ENCODE data around the gene GALNT2.

DNA sequence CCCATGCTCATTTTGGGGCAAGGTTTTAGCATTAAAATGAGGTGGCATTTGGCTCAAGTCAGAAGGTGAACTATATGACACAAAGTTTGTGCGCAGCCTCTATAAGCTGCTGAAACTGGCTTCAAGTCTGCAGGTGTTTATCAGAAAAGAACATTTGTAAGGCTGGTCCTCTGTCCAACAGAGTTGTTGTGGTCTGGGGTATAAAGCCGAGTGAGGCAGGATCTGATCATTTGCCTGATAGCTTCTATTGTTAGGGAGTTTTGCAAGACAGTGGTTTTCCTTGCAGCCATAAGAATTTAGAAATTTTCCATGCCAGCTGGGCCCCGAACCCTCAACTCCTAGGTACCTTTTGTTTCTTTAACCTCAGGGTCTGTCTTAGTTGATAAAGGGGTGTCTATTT, 228.3 kb downstream of the GALNT2 start:
- TF ChIP-seq, protein P1, sequence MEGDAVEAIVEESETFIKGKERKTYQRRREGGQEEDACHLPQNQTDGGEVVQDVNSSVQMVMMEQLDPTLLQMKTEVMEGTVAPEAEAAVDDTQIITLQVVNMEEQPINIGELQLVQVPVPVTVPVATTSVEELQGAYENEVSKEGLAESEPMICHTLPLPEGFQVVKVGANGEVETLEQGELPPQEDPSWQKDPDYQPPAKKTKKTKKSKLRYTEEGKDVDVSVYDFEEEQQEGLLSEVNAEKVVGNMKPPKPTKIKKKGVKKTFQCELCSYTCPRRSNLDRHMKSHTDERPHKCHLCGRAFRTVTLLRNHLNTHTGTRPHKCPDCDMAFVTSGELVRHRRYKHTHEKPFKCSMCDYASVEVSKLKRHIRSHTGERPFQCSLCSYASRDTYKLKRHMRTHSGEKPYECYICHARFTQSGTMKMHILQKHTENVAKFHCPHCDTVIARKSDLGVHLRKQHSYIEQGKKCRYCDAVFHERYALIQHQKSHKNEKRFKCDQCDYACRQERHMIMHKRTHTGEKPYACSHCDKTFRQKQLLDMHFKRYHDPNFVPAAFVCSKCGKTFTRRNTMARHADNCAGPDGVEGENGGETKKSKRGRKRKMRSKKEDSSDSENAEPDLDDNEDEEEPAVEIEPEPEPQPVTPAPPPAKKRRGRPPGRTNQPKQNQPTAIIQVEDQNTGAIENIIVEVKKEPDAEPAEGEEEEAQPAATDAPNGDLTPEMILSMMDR (IDR thresholded peaks at IDR 0.05; ENCODE audit: low read depth, low read length, missing input control), result no peak
- TF ChIP-seq TAF1 (conservative IDR thresholded peaks at IDR 0.05), result no peak
- no peak for TF ChIP-seq RAD21 (IDR thresholded peaks at IDR 0.05)
- TF ChIP-seq, protein P2, sequence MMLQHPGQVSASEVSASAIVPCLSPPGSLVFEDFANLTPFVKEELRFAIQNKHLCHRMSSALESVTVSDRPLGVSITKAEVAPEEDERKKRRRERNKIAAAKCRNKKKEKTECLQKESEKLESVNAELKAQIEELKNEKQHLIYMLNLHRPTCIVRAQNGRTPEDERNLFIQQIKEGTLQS (IDR thresholded peaks at IDR 0.05), result no peak
- TF ChIP-seq RXRA (IDR thresholded peaks at IDR 0.05), result no peak
- TF ChIP-seq, protein P3, sequence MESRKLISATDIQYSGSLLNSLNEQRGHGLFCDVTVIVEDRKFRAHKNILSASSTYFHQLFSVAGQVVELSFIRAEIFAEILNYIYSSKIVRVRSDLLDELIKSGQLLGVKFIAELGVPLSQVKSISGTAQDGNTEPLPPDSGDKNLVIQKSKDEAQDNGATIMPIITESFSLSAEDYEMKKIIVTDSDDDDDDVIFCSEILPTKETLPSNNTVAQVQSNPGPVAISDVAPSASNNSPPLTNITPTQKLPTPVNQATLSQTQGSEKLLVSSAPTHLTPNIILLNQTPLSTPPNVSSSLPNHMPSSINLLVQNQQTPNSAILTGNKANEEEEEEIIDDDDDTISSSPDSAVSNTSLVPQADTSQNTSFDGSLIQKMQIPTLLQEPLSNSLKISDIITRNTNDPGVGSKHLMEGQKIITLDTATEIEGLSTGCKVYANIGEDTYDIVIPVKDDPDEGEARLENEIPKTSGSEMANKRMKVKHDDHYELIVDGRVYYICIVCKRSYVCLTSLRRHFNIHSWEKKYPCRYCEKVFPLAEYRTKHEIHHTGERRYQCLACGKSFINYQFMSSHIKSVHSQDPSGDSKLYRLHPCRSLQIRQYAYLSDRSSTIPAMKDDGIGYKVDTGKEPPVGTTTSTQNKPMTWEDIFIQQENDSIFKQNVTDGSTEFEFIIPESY (IDR thresholded peaks at IDR 0.05), result no peak
- TF ChIP-seq NR2F2 (IDR thresholded peaks at IDR 0.05), result no peak
- TF ChIP-seq JUND (IDR thresholded peaks at IDR 0.05), result no peak
- no peak for TF ChIP-seq EGR1 (IDR thresholded peaks at IDR 0.05; ENCODE audit: low read depth in 2 of 2)
- TF ChIP-seq GABPA (IDR thresholded peaks at IDR 0.05 in 1 of 2, conservative IDR thresholded peaks at IDR 0.05 in 1 of 2), result no peak
- TF ChIP-seq, protein P4, sequence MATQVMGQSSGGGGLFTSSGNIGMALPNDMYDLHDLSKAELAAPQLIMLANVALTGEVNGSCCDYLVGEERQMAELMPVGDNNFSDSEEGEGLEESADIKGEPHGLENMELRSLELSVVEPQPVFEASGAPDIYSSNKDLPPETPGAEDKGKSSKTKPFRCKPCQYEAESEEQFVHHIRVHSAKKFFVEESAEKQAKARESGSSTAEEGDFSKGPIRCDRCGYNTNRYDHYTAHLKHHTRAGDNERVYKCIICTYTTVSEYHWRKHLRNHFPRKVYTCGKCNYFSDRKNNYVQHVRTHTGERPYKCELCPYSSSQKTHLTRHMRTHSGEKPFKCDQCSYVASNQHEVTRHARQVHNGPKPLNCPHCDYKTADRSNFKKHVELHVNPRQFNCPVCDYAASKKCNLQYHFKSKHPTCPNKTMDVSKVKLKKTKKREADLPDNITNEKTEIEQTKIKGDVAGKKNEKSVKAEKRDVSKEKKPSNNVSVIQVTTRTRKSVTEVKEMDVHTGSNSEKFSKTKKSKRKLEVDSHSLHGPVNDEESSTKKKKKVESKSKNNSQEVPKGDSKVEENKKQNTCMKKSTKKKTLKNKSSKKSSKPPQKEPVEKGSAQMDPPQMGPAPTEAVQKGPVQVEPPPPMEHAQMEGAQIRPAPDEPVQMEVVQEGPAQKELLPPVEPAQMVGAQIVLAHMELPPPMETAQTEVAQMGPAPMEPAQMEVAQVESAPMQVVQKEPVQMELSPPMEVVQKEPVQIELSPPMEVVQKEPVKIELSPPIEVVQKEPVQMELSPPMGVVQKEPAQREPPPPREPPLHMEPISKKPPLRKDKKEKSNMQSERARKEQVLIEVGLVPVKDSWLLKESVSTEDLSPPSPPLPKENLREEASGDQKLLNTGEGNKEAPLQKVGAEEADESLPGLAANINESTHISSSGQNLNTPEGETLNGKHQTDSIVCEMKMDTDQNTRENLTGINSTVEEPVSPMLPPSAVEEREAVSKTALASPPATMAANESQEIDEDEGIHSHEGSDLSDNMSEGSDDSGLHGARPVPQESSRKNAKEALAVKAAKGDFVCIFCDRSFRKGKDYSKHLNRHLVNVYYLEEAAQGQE (IDR thresholded peaks at IDR 0.05), result no peak
- TF ChIP-seq YY1 (IDR thresholded peaks at IDR 0.05), result no peak
- TF ChIP-seq SP1 (IDR thresholded peaks at IDR 0.05), result no peak
